ENCODE data around the gene GTF3C2. TPM values are rescaled to one million over a fixed set of nuclear protein-coding genes. Genes with fewer than 3 reads are reported as not detected.

GTF3C2 gene
- total and polyA plus RNA-seq, 4 donors = 28.7 to 61.8 (median 43.7) TPM

DNA sequence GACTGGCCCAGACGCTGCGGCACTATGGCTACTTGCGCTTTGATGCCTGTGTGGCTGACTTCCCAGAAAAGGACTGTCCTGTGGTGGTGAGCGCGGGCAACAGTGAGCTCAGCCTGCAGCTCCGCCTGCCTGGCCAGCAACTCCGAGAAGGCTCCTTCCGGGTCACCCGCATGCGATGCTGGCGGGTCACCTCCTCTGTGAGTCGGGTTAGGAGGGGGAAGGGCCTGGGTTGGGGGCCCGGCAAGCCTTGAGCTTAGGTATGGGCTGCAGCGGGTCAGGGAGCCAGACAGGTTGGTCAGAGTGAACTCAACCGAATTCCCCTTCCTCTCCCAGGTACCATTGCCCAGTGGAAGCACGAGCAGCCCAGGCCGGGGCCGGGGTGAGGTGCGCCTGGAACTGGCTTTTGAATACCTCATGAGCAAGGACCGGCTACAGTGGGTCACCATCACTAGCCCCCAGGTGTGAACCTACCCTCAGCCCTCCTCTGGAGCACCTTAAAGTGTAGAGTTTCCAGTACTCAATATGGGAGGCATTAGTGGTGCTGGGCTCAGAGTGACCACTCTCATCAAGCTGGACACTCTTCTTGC lies 19.0 kb upstream of the GTF3C2 start:
- ATAC-seq (ENCODE audit: insufficient read depth, low FRiP score) (no peak), DNase-seq (no peak)
- Histone ChIP-seq H3K27ac (ENCODE audit: low read depth in 1 of 2, low read length in 1 of 2) (no peak overlapping the region), H3K27me3 (ENCODE audit: control insufficient read depth in 3 of 3, insufficient read depth in 3 of 3, low read length in 2 of 3) (no peaks in the 10 kb centered on the region), H3K9me3 (ENCODE audit: control insufficient read depth in 4 of 4, insufficient read depth in 3 of 4, low read length in 3 of 4) (no peaks in the 10 kb centered on the region), H3K4me1 (ENCODE audit: control insufficient read depth in 5 of 5, insufficient read depth in 5 of 5, low read length in 5 of 5) (peaks cover 0 to 21% (median 12%) of the 10 kb centered on the region in 5 donors), H3K36me3 (ENCODE audit: control insufficient read depth in 4 of 4, insufficient read depth in 4 of 4, low read length in 4 of 4) (peaks cover 16 to 55% (median 45%) of the 10 kb centered on the region in 4 donors), H3K4me3 (no peak overlapping the region), H3K9ac (ENCODE audit: insufficient read depth in 1 of 2, low read length in 2 of 2) (no peak overlapping the region)
- TF ChIP-seq, protein P1, sequence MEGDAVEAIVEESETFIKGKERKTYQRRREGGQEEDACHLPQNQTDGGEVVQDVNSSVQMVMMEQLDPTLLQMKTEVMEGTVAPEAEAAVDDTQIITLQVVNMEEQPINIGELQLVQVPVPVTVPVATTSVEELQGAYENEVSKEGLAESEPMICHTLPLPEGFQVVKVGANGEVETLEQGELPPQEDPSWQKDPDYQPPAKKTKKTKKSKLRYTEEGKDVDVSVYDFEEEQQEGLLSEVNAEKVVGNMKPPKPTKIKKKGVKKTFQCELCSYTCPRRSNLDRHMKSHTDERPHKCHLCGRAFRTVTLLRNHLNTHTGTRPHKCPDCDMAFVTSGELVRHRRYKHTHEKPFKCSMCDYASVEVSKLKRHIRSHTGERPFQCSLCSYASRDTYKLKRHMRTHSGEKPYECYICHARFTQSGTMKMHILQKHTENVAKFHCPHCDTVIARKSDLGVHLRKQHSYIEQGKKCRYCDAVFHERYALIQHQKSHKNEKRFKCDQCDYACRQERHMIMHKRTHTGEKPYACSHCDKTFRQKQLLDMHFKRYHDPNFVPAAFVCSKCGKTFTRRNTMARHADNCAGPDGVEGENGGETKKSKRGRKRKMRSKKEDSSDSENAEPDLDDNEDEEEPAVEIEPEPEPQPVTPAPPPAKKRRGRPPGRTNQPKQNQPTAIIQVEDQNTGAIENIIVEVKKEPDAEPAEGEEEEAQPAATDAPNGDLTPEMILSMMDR (IDR thresholded peaks at IDR 0.05; ENCODE audit: control extremely low read depth, extremely low read depth) = no peak
- WGBS, 2 donors = 94 to 95% methylated on average over 19 to 20 of the region's 20 CpGs

DNA sequence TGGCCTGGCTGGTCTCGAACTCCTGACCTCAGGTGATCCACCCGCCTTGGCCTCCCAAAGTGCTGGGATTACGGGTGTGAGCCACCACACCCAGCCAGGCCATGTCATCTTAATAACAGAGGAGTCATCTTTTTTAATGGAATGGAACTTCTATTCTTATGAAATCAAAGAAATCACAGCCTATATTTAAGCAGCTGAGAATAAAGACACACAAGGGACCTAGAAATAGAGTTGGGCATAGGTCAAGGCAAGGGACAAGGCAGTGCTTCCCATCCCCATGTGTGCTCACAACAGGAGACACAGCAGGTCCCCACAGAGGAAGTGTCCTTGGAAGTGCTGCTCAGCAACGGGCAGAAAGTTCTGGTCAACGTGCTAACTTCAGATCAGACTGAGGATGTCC lies 17.0 kb upstream of the GTF3C2 start:
- Histone ChIP-seq H3K4me1 (ENCODE audit: control insufficient read depth in 5 of 5, insufficient read depth in 5 of 5, low read length in 5 of 5) (peaks cover 2 to 15% (median 8%) of the 10 kb centered on the region in 5 donors), H3K27ac (ENCODE audit: low read depth in 1 of 2, low read length in 1 of 2) (no peak overlapping the region), H3K9me3 (ENCODE audit: control insufficient read depth in 4 of 4, insufficient read depth in 3 of 4, low read length in 3 of 4) (no peaks in the 10 kb centered on the region), H3K27me3 (ENCODE audit: control insufficient read depth in 3 of 3, insufficient read depth in 3 of 3, low read length in 2 of 3) (no peaks in the 10 kb centered on the region), H3K36me3 (ENCODE audit: control insufficient read depth in 4 of 4, insufficient read depth in 4 of 4, low read length in 4 of 4) (peaks cover 16 to 52% (median 47%) of the 10 kb centered on the region in 4 donors), H3K9ac (ENCODE audit: insufficient read depth in 1 of 2, low read length in 2 of 2) (no peak overlapping the region), H3K4me3 (no peak overlapping the region)
- no peak for DNase-seq
- 87 to 95% methylated on average over 5 of the region's 5 CpGs for WGBS, 2 donors
- ATAC-seq (ENCODE audit: insufficient read depth, low FRiP score) = no peak
- TF ChIP-seq, protein P1 (IDR thresholded peaks at IDR 0.05; ENCODE audit: control extremely low read depth, extremely low read depth) = no peak

DNA sequence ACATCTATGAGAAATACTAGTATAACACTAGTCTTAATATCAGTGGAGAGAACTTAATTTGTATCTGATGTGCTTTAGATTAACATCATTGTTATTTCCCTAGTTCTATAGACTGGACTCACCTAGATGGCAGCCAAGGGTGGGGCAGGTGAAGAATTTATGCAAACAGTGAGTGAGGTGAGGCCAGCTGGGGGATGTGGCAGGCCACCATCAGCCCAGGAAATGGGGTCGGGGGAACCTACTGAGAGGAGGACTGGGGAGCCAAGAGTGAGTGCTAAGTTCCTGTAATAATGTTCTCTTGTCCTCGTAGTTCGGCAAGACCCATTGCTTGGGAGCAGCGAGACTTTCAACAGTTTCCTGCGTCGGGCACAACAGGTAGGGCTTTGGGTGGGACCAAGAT lies 16.4 kb upstream of the GTF3C2 start:
- TF ChIP-seq, protein P1 (IDR thresholded peaks at IDR 0.05; ENCODE audit: control extremely low read depth, extremely low read depth) = no peak
- Histone ChIP-seq H3K36me3 (ENCODE audit: control insufficient read depth in 4 of 4, insufficient read depth in 4 of 4, low read length in 4 of 4) (peaks cover 18 to 50% (median 48%) of the 10 kb centered on the region in 4 donors), H3K27me3 (ENCODE audit: control insufficient read depth in 3 of 3, insufficient read depth in 3 of 3, low read length in 2 of 3) (no peaks in the 10 kb centered on the region), H3K4me3 (no peak overlapping the region), H3K4me1 (ENCODE audit: control insufficient read depth in 5 of 5, insufficient read depth in 5 of 5, low read length in 5 of 5) (peaks cover 2 to 15% (median 8%) of the 10 kb centered on the region in 5 donors), H3K9me3 (ENCODE audit: control insufficient read depth in 4 of 4, insufficient read depth in 3 of 4, low read length in 3 of 4) (no peaks in the 10 kb centered on the region), H3K27ac (ENCODE audit: low read depth in 1 of 2, low read length in 1 of 2) (no peak overlapping the region), H3K9ac (ENCODE audit: insufficient read depth in 1 of 2, low read length in 2 of 2) (no peak overlapping the region)
- DNase-seq = no peak
- ATAC-seq (ENCODE audit: insufficient read depth, low FRiP score) = no peak
- WGBS, 2 donors = 89 to 91% methylated on average over 6 of the region's 6 CpGs
